ENCODE measurements around the gene C3orf22.
"Not testable (repeated sequence)": the region's sequence is repeated elsewhere in the genome, so short reads cannot be mapped to it uniquely, and the experiment has no call there.

The C3orf22 gene, protein sequence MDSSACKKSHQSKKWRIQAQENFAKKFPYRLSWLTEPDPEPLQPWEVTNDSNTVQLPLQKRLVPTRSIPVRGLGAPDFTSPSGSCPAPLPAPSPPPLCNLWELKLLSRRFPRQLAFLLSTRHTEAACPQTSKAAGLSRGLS

DNA sequence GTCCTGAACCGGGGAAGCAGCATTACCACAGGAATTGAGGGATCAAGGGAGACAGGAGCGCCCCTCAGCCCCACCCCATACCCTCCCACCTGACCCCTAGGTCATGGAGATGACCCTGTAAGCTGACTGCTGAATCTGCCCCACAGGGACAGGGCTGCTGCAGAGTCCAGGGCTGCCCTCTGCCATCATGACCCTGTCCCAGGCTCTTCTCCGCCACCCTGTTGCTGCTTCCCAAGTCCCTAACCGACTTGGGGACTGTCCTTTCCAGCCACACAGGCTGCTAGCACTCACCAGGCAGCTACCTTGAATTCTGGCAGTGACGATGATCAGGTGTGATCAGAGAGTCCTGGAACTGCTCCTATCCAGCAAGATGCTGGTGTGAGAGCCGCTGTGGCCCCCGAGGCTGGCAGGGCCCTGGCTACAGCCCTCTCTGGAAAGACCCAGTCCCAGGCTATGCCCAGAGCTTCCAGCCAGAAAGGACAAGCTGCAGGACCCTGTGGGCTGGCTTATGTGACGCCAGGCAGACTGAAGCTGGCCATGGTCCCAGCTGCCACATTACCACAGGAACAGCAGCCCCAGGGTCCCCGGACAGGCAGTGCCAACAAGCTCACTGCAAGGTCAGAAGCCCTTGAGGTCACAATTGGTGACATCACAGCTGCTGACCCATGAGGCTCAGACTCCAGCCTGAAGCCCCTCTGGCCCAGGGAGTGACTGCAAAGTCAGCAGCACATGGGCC lies at the start of gene C3orf22:
Gene C3orf22, minus strand, starts transcription at position 597 of the 736 bp plus-strand sequence. CDS start 5,542 bp downstream, outside the sequence.
- no peak within 1 kb of the TSS for H3K4me3 ChIP-seq (ENCODE audit: low read depth, low read length)
- TF ChIP-seq, protein P1, sequence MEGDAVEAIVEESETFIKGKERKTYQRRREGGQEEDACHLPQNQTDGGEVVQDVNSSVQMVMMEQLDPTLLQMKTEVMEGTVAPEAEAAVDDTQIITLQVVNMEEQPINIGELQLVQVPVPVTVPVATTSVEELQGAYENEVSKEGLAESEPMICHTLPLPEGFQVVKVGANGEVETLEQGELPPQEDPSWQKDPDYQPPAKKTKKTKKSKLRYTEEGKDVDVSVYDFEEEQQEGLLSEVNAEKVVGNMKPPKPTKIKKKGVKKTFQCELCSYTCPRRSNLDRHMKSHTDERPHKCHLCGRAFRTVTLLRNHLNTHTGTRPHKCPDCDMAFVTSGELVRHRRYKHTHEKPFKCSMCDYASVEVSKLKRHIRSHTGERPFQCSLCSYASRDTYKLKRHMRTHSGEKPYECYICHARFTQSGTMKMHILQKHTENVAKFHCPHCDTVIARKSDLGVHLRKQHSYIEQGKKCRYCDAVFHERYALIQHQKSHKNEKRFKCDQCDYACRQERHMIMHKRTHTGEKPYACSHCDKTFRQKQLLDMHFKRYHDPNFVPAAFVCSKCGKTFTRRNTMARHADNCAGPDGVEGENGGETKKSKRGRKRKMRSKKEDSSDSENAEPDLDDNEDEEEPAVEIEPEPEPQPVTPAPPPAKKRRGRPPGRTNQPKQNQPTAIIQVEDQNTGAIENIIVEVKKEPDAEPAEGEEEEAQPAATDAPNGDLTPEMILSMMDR (IDR thresholded peaks at IDR 0.05; ENCODE audit: low read depth, low read length) = no peak

DNA sequence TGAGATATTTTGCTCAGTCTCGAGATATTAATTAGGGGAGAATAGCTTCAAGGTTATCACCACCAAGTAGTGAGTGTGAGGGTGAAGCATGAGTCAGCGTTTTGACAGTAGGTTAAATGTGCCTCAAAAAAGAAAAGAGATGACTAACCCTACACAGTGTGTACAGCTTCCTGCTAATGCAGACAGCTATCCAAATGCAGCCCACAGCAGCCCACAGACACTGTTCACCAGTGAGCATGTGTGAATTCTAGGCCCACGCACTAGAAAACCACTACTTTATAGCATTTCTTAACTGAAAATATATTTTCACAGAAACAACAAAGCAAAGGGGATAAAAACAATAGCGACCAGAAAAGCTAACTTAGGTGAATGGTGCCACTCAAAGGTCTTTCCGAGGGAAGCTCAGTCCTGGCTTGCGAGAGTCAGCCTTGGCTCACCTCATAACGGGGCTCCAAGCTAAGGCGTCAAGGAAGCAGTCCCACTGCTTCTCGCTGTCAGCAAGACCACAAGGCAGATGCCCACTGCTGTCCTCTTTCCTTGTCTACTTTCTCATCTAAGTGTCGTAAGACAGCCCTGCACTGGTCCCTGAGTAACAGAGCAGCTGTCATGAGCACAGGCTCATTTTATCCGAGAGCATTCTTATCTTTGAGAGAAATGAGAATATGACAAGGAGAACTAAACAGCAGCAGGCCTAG lies 48.6 kb upstream of the C3orf22 start:
- TF ChIP-seq, protein P1 (IDR thresholded peaks at IDR 0.05; ENCODE audit: low read depth, low read length) = no peak
- H3K4me3 ChIP-seq (ENCODE audit: low read depth, low read length) = no peak overlapping the region

DNA sequence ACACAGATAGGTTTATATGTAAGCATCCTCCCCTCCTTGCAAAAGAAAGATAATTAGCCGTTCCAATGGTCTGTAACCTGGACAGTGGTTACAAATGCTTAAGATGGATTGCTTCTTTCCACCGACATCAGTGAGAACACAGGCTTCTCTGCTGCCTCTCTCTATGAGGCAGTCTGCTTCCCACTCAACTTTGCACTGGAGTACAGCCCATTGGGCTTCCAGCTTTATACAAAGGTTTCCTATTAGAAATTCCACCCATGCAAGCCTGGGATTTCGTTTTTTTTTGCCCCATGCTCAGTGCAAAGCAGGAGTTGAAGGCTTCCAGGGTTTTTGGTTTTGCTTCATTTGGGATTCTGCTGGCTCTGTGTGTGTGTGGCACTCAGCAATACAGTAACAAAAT lies 47.3 kb upstream of the C3orf22 start:
- no peak overlapping the region for H3K4me3 ChIP-seq (ENCODE audit: low read depth, low read length)
- TF ChIP-seq, protein P1 (IDR thresholded peaks at IDR 0.05; ENCODE audit: low read depth, low read length) = no peak

DNA sequence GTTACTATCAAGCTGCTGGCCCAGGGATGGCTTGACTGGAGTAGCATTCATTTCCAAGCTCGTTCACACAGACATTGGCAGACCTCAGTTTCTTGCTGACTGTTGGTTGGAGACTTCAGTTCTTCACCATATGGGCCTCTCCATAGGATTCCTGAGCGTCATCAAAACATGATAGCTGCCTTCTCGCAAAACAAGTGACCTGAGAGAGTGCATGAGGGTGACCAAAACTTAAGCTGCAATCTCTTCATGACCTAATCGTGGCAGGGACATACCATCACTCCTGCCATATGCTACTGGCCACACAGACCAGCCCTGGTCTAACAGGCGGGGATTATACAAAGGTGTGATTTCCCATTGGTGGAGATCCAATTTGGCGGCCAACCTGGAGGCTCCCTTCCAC lies 46.0 kb upstream of the C3orf22 start:
- TF ChIP-seq, protein P1 (IDR thresholded peaks at IDR 0.05; ENCODE audit: low read depth, low read length) = no peak
- no peak overlapping the region for H3K4me3 ChIP-seq (ENCODE audit: low read depth, low read length)

DNA sequence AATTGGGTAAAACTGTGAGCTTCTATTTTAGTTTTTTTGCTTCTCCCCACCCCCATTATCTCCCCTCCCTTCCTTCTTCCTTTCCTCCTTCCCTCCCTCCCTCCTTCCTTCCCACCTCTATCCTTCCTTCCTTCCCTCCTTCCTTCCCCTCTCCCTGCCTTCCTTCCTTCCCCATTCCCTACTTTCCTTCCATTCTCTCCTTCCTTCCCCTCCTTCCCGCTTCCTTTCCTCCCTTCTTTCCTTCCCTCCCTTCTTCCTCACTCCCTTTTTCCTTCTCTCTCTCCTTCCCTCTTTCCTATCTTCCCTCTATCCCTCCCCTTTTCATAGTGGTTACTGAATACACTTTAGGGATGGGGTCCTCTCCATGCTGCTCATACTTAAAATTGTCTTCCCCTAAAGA lies 40.4 kb upstream of the C3orf22 start:
- TF ChIP-seq, protein P1 (IDR thresholded peaks at IDR 0.05; ENCODE audit: low read depth, low read length) = no peak
- H3K4me3 ChIP-seq (ENCODE audit: low read depth, low read length) = no peak overlapping the region

DNA sequence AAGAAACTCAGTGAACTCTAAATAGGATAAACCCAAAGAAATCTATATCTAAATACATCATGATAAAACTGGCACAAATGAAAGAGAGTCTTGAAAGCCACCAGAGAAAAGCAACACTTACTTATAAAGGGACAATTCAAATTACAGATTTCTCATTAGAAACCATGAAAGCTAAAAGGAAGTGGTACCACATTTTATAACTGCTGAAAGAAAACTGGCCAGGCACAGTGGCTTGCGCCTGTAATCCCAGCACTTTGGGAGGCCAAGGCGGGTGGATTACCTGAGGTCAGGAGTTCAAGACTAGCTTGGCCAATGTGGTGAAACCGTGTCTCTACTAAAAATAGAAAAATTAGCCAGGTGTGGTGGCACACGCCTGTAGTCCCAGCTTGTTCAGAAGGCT lies 36.7 kb upstream of the C3orf22 start:
- H3K4me3 ChIP-seq (ENCODE audit: low read depth, low read length) = not testable (repeated sequence)

DNA sequence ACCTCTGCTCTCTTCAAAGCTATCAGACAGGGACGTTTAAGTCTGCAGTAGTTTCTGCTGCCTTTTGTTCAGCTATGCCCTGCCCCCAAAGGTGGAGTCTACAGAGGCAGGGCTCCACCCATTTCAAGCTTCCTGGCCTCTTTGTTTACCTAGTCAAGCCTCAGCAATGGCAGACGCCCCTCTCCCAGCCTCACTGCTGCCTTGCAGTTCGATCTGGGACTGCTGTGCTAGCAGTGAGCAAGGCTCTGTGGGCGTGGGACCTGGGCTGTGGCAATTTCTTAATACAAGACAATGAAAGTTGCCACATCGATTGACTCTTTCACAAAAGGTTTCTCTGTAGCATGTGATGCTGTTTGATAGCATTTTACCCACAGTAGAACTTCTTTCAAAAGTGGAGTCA lies 32.8 kb upstream of the C3orf22 start:
- H3K4me3 ChIP-seq (ENCODE audit: low read depth, low read length) = not testable (repeated sequence)

DNA sequence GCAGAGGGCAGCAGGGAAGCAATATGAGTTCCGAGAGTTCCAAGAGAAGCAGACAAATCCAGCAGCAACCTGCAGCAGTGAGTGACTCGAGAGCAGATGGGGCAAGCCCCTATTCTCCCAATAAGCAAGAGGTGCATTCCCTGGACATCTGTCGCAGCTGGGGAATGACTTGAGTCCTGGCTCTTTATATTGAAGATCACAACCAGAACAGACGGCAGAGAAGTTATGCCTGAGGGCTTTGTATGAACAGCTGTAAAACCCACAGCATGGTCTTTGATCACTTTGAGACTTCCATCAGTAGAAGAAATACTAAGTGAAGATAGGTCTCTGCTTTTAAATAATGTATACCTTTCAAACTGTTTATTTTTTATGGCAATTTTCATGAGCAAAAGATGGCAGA lies 23.6 kb upstream of the C3orf22 start:
- TF ChIP-seq, protein P1 (IDR thresholded peaks at IDR 0.05; ENCODE audit: low read depth, low read length) = no peak
- no peak overlapping the region for H3K4me3 ChIP-seq (ENCODE audit: low read depth, low read length)
